Right ventricle myocardium inferior (tissue), 1 donor: ENCODE measurements around the gene NOL9. TPM values are rescaled to one million over a fixed set of nuclear protein-coding genes. Genes with fewer than 3 reads are reported as not detected.

Source experiments
- ATAC-seq: fragments of 200-7000 bp; cut with Tn5 transposase; one replicate; pipeline ENCODE4 v1.9.1; 2020; ENCODE audit warnings: mild to moderate bottlenecking, moderate library complexity
- DNase-seq: peaks from one replicate; pipeline ENCODE4 v3.0.0; 2021; ENCODE audit errors: missing footprints
- intact Hi-C: fragments of 100-400 bp; cut with DNase I; formaldehyde crosslinking; loops from one replicate; pipeline ENCODE4 v1.11.0; 2022
- total RNA-seq: library from RNA; stranded (reverse); fragmentation: NEBNext Ultra II Directional; extraction: Animal tissue kit (Norgen Biotek cat#: 25700); gene quantifications from one replicate; pipeline ENCODE4 v1.2.1, GENCODE V29; 2021
- donor health status: DM: no; HTN: yes; CAD: no; lungs with severe emphysema.

Gene NOL9
- total RNA-seq, 1 donor from 2014 or later: 12.6 TPM

DNA sequence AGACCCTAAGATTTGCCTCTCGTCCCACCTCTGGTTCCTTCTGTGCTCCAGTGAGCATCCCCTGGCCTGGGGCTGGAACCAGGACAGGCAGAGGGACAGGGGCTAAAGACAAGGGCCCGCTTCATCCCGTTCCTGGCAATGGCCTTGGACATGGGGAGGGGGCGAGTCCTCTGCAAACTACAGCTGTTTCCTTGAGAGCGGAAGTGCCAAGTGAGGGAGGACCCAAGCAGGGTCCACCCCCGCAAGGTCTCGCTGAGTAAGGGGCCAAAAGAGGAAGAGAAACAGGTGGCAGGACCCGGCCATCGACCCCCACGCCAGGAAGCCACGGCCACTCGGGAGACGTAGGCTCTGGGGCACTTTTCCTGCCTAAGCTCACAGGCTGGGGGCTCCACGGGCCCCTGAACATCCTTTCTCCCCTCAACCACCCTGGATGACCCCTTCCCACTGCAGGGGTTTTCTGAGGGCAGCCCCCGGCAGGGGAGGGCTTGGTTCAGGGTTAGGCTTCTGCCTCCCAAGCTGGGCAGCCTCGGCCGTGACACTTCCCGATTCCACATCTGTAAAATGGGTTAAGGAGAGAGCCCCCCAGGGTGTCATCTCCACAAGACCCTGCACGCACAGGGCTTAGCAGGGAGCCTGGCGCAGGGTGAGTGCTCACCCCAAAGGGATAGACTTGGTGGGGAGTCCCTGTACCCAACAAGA is 44.9 kb downstream of the NOL9 start:
- intact Hi-C loops: no loop called here
- no peak for DNase-seq
- ATAC-seq: peak; percentile 31

DNA sequence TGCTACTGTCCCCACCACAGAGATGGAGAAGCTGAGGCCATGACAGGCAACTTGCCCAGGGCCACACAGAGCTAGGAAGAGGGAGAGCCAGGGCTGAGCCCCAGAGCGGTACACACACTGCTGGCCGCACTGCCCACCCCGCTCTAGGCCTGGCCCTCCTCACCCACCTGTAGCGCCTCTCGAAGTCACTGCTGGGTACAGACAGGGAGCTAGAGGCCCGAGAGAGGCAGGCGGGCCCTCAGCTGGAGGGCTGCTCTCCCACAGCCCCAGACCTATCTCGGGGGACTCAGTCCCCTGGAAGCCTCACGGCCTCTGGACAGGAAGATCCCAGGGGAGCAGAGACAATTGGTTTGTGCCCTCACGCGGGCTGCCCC is 45.5 kb downstream of the NOL9 start:
- intact Hi-C loops: no loop called here
- DNase-seq: no peak
- no peak for ATAC-seq

DNA sequence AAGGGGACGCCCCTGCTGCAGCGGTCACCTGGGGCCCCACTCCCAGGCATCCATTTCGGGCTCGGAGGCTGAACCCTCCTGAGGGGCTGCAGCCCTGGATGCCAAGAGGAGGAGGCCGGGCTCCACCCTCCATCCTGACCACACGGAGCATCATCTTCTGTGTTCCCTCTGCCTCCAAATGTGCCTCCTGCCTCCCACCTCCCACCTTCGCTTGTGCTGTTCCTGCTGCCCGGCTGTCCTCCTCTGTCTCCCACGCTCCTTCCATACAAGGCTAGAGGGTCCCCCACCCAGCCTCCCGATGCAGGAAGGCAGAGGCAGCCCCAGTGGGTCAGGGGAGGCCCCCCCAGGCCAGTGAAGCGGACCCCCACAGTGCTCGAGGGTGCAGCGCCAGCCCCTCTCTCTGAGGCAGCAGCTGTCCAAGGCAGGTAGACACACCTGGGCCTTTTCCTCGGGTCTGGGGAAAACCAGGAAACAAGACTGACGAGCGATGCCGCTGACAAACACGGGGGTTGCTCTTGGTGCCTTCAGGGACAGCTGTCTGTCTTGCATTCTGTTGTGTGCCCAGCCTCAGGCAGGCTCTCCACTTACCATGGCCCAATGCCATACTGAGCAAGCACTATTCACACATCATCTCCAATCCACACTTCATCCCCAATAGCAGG is 46.0 kb downstream of the NOL9 start:
- intact Hi-C loops: no loop called here
- ATAC-seq: no peak
- no peak for DNase-seq

DNA sequence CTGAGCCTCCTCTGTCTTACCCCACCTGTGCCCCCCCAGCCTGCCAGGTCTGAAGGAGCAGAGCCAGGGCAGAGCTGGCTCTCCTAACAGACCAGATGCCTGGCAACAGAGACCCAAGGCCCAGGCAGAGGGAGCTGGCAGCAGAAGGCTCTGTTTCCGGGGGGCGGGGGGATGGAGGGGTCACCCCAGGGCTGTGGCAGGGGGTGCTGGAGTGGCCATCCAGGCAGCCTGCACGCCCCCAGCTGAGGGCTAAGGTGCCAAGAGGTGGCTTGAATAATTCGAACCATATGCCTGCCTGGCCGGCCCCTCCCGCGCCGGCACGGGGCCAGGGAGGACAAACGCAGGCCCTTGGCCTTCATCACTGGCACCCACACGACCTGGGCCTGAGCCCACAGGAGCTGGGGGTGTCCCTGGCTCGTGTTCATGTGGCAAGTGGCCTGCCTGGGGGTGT is 46.8 kb downstream of the NOL9 start:
- DNase-seq (no peak), ATAC-seq (no peak)
- intact Hi-C loops: no loop called here

DNA sequence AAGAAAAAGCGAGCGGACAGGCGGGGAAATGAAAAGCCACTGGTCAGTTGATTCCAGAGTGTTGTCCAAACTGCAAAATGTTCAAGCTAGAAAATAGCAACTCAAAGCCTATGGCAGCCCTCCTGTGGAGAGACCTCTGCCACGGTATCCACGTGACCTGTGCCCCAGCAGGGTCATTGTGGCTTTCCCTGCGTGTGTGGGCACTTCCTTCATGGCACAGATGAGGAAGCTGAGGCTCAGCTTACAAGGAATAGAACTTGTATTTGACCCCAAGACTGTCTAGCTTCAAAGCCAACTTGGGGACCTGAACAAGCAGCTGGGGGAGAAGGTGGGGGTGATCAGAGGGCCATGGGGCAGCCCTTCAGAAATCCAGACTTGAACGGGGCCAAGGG is 47.3 kb downstream of the NOL9 start:
- no peak for DNase-seq
- no peak for ATAC-seq
- intact Hi-C loops: no loop called here

DNA sequence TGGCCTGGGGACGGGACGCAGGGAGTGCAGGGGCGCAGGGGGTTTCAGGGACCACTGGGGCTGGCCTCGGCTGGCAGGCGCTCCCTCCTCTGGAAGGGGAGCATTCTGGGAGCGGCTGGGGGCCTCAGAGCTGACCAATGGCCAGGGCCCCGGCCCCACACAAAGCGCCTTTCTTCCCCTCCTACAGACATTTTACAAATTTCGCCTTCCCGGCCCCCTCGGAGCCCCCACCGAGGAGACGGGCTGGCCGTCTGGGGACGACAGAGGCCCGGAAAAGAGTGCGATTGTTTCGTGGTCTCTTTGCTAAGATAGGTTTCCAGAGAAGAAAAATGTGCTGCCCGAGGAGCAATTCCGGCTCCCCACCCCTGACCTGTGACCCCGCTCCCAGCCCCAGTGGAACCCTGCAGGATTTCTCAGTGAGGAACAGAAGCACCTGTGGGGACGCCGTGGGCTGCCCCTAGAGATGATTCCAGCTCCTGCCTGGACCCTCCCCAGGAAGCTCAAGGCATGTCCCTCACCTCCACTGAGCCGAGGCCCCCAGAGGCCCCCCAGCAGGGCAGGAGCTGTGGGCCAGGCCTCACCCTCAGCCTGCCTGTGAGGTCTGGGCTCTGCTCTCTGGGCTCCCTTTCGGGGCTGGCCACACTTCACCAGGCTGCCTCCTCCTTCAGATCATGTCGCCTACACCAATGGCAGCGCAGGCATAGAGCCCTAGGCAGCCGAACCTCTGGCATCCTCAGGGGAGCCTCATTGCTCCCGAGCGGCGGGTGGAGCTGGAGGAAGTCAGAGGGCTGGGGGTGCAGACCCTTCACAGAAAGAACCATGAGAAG is 47.9 kb downstream of the NOL9 start:
- ATAC-seq: no peak

DNA sequence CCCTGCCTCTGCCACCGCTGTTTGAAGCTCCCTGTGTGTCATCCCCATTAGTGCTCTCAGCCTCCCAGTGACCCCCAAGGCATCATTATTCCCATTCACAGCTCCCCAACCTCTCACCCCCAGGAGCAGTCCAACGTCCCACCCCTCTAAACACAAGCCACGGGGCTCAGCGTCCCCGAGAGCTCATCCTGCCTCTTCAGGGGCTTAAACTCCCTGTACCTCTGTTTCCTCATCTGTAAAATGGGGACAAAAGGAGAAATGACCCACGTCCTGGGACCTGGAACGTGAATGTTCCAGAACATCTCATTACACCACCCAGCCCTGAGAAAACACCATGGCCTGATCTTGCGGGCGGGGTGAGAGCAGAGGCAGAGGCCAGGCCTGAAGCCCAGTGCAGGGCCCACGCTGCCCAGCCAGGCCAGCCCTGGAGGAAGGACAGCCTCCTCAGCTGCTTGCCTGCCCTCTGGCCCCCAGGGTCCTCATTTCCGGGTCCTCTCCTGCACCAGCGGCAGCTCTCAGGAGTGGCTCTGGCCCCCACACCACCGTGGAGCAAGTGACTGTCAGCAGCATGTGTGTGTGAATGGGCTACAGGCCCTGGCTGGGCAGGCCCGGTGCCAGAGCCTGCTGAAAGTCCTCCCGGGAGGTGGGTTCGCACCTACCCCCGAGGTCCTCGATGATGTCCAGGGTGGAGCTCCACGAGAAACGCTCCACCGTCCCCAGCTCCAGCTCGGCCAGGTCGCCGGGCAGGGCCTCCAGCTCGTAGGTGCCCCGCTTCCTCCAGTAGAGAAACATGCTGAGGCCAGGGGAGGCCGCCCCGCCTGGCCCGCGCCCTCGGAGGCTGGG is 48.7 kb downstream of the NOL9 start:
- DNase-seq (no peak), ATAC-seq (no peak)
- intact Hi-C loops: no loop called here

More for the DNA sequence above, 47.9 kb downstream of the NOL9 start:
- DNase-seq: no peak
- intact Hi-C loops: no loop called here

DNA sequence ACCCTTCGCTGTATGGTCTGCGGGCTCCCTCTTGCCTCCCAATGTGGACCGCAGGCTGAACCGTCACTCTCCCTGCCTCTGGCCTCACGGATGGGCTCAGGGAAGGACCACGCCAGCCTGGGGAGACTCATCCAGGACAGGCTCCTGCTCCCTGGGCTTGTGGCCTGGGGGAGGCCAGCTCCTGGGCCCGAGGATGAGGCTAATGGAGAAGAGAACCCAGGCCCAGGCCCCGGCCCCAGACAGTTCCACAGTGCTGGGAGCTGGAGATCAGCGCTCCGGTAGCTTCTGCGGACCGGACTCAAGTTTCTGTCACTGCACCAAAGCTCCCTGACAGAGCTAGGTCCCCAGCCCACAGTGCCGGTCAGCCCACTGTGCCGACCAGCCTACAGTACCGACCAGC is 49.4 kb downstream of the NOL9 start:
- ATAC-seq (no peak), DNase-seq (no peak)
- intact Hi-C loops: no loop called here

DNA sequence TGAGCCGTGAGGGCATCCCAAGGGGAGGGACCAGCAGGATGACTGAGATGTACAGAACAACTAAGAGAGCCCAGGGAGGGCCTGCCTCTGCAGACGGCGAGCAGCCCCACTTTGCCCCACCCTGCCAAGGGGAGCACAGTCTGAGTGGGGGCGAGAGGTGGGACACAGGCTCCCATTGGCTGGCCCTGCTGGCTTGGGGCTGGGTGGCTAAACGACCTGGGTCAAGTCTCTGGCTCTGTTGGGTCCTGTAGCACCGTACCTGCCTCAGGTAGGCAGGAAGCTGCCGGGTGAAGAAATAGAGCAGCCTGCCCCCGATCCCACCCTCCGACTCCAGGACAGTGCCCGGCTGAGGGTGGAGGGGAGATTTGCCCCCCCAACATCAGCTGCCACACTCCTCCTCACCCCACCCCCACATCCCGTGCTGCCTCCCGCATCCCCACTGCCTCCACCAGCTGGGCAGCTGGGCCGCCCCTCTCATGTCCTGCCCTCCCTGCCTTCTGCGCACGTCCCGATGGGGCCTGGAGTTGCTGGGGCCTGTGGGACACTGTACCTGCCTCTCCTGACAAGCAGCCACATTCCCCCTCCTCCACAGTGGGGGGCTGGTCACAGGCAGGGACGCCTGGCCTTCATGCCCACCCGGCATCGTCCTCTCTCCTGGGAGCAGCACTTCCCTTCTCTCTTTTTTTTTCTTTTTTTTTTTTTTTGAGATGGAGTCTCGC is 50.3 kb downstream of the NOL9 start:
- intact Hi-C loops: no loop called here
- ATAC-seq: no peak
- no peak for DNase-seq

DNA sequence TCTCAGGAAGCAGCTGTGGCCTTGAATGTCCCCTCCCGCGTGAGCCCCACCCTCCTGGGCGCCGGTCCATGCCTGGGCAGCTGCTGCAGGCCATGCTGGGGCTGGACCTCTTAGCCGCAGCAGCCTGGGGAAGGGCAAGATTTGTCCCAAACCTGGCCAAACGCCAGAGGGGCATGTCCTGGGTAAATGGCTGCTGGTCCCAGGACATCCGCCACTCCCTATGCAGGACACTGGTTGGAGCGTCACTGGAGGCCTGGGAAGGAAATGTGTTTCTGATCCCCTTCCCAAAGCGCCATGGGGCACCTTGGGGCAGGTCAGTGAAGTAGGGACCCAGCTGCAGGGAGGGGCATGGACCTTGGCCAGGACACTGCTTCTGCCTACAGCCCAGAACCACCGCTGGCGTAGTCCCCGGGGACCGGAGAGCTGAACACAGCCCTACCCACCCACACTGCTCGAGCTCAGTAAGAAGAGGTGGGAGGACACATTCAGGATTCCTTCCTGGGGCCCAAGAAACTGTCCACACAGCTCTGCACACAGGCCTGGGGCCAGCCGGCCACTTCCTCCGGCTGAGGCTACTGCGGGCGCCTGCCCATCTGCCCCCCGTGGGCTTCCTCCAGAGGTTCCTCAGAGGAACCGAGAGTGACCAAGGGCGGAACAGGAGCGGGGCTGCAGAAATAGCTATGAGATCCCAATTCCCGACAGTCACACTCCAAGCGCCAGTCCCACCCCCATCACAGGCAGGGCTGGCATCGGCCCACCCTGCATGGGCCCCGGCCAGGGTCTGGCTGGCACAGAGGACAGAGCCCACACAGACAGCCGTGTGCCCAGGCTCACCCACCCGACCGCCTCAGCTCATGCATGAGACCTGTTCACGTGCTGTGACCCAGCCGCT is 52.1 kb downstream of the NOL9 start:
- ATAC-seq (peak; percentile 73), DNase-seq (peak; percentile 93)
- intact Hi-C loops: no loop called here

DNA sequence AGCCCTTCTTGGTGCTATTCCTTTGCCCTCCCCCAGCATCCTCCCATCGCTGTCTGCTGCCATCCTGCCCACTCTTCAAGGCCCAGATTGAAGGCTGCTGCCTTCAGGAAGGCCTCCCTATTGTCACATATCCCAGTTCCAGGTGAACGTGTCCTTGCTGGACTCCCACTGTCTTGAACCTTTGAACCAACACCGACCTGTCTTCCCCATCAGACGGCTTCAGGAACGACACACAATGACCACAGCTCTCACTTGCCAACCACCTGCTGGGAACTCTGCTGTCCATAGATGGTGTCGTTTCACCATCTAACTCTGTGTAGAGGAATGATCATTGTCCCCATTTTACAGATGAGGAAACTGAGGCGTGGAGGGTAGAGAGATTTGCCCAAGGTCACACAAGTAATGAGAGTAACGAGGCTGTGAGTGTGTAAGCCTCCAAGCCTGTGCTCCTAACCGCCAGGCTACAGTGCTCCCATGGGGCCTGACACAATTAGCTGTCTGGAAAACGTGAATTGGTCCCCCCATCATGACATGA is 53.0 kb downstream of the NOL9 start:
- DNase-seq: no peak
- intact Hi-C loops: no loop called here
- no peak for ATAC-seq

DNA sequence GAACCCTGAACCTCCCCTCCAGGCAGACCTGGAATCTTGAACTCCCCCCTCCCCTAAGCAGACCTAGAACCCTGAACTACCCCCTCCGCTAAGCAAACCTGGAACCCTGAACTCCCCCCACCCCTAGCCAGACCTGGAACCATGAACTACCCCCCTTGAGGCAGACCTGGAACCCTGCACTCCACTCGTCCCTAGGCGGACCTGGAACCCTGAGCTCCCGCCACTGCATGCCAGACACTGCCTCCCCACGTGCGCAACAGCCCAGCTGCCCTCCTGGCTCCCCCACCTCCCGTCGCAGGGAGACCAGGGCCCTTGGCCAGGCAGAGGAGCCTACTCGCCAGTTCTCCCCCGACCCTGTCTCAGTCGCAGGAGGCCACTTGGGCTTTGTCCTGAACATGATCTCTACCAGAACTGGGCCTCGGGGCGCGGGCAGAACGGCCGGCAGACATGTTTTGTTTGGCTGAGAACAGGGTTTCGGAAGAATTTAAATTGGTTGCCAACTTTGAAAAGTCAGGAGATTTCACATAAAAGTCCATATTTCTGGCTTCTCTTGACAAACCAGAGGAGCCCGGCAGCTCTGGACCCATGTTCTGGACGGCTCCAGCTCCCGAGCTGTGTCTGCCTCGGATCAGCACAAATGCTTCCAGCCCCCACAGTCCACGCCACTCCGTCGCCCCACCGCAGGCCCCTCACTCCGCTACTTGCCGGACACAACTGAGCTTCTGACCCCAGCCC is 53.6 kb downstream of the NOL9 start:
- intact Hi-C loops: no loop called here
- ATAC-seq: no peak

DNA sequence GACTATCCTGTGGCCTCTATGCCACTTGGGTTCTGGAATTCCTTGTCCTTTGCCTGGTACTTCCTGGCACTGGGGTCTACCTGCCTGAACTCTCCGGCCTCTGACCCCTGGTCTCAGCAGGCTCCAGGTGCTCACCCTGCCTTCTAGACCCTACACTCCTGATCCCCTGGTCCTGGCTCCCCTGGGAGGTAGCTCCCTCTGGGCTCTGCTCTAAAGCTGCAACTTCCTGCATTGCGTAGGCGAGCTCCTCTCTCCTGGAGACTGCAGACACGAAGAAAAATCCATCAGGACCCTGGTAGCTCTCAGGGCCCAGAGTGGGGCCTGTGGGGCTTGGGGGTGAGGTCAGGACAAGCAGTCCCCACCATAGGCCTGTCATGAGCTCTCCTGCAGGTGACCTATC is 55.0 kb downstream of the NOL9 start:
- ATAC-seq: no peak
- no peak for DNase-seq
- intact Hi-C loops: no loop called here

More for the DNA sequence above, 53.6 kb downstream of the NOL9 start:
- DNase-seq: no peak

DNA sequence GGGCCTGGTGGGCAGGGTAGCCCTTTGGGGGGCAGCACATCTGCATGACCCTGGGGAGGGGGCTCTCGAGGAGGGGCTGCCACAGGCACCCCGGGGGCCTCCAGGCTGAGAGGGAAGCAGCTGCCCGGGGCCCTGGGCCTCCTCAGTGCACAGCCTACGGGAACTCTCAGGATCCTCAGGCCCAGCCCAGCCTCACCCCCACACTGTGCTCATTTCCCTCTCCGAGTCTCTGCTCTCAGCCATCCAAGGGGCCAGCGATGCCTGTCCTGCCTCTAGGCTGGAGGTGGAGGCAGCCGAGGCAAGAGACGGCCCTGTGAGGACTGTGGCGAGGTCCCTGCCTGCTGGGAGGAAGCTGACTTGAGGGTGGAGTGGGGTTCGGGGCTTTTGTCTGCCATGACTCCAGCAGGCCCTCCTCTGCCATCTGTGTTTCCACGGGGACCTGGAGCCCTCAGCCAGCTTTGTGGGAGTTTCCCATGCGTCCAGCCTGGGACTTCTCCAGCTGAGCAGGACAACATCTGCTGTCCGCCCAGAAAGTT is 55.7 kb downstream of the NOL9 start:
- intact Hi-C loops: no loop called here
- no peak for DNase-seq
- ATAC-seq: no peak

DNA sequence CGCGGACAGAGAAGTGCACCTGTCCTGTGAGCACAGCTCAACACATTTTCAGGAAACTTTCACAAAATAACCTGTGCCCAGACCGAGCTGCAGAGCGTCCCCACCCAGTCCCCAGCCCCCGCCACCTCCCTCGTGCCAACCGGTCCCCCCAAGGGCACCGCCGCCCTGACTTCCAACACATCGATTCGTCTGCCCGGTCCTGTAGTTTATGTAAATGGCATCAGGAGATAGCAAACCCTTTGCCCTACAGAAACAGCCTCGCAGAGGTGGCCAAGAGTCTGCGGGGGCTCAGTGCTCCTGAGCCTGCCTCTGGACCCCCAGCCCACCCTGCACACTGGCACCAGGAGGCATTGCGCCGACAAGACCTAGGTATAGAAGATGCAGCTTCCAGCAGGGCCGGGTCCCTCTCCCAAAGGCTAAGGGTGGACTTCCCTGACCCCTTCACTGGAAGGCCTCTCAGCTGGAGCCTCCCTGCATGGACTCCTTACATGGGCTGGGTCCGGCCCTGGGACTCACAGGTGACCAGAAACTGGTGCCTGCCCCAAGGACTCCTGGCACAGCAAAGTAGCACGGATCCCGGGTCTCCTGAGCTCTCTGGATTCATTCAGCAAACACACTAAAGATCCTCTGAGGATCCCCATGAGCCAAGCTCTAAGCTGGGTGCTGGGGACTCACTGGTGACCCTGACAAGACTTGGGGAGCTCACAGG is 56.3 kb downstream of the NOL9 start:
- ATAC-seq (no peak), DNase-seq (no peak)

More for the DNA sequence above, 56.3 kb downstream of the NOL9 start:
- intact Hi-C loops: no loop called here
